NK-92 (cell line): ENCODE results near the gene CDK10.

Source experiments
- DNase-seq: peaks from one replicate; lab custom pipeline; 2025; ENCODE audit not compliant: unreplicated experiment; lab: John Stamatoyannopoulos, UW

CDK10 gene

GRCh38 chr16:89732142-89732917 lies 45.8 kb downstream of the CDK10 start:
- no peak for DNase-seq

GRCh38 chr16:89732918-89733242 lies 46.4 kb downstream of the CDK10 start:
- DNase-seq, result no peak

- DNase-seq, result no peak
Measured at GRCh38 chr16:89733322-89733721, 46.8 kb downstream of the CDK10 start.

GRCh38 chr16:89733792-89734191 lies 47.3 kb downstream of the CDK10 start:
- DNase-seq, result no peak

- no peak for DNase-seq
Measured at GRCh38 chr16:89736554-89736953, 50.1 kb downstream of the CDK10 start.

GRCh38 chr16:89737341-89738071 lies 51.0 kb downstream of the CDK10 start:
- no peak for DNase-seq

GRCh38 chr16:89738072-89738377 lies 51.5 kb downstream of the CDK10 start:
- DNase-seq, result no peak

- DNase-seq, result no peak
Measured at GRCh38 chr16:89738538-89739317, 52.2 kb downstream of the CDK10 start.

- no peak for DNase-seq
Measured at GRCh38 chr16:89739383-89739782, 52.9 kb downstream of the CDK10 start.

GRCh38 chr16:89741342-89742014 lies 55.0 kb downstream of the CDK10 start:
- no peak for DNase-seq

GRCh38 chr16:89742948-89743347 lies 56.5 kb downstream of the CDK10 start:
- DNase-seq, result no peak

GRCh38 chr16:89744813-89745212 lies 58.3 kb downstream of the CDK10 start:
- no peak for DNase-seq
